Renal pelvis (tissue), 4 donors: Measurements from ENCODE around the gene POMGNT2. TPM values are rescaled to one million over a fixed set of nuclear protein-coding genes. Genes with fewer than 3 reads are reported as not detected.
"Not testable (repeated sequence)": the region's sequence is repeated elsewhere in the genome, so short reads cannot be mapped to it uniquely, and the experiment has no call there.

Experiments used
- DNase-seq: peaks from one replicate; pipeline ENCODE4 v3.0.0-alpha.2; 2013
- polyA plus RNA-seq, 3 donors: library from polyadenylated mRNA; unstranded; fragments of 120-200 nt; gene quantifications; one replicate each; pipeline ENCODE4 v1.2.1, GENCODE V29; 2013; ENCODE audit not compliant: insufficient read length in 3 of 3

POMGNT2 gene
- polyA plus RNA-seq, 3 donors: 23.2 to 26.1 (median 24.8) TPM

GRCh38 chr3:43054754-43055153, 51.1 kb downstream of the POMGNT2 start:
- DNase-seq: no peak

- DNase-seq: no peak
These were observed 52.6 kb downstream of the POMGNT2 start for GRCh38 chr3:43053291-43053690.

GRCh38 chr3:43048470-43048869, 57.4 kb downstream of the POMGNT2 start:
- DNase-seq: no peak

GRCh38 chr3:43046583-43046982, 59.3 kb downstream of the POMGNT2 start:
- no peak for DNase-seq

- not testable (repeated sequence) for DNase-seq
These were observed 60.8 kb downstream of the POMGNT2 start for GRCh38 chr3:43045079-43045478.

- no peak for DNase-seq
These were observed 62.1 kb downstream of the POMGNT2 start for GRCh38 chr3:43043793-43044192.

GRCh38 chr3:43043071-43043766, 62.7 kb downstream of the POMGNT2 start:
- DNase-seq: no peak

GRCh38 chr3:43041517-43041916, 64.4 kb downstream of the POMGNT2 start:
- DNase-seq: no peak

- no peak for DNase-seq
These were observed 67.9 kb downstream of the POMGNT2 start for GRCh38 chr3:43038010-43038409.

GRCh38 chr3:43036621-43037423, 69.1 kb downstream of the POMGNT2 start:
- no peak for DNase-seq

- no peak for DNase-seq
These were observed 70.0 kb downstream of the POMGNT2 start for GRCh38 chr3:43035801-43036365.

GRCh38 chr3:43034911-43035310, 71.0 kb downstream of the POMGNT2 start:
- no peak for DNase-seq

- DNase-seq: no peak
These were observed 71.7 kb downstream of the POMGNT2 start for GRCh38 chr3:43034200-43034599.

- no peak for DNase-seq
These were observed 72.9 kb downstream of the POMGNT2 start for GRCh38 chr3:43032646-43033628.

- no peak for DNase-seq
These were observed 73.9 kb downstream of the POMGNT2 start for GRCh38 chr3:43031889-43032545.

- no peak for DNase-seq
These were observed 74.4 kb downstream of the POMGNT2 start for GRCh38 chr3:43031485-43031884.

GRCh38 chr3:43030162-43030935, 75.5 kb downstream of the POMGNT2 start:
- no peak for DNase-seq
